WI38 (cell line): ENCODE measurements around the gene ITPKB.

Experiments
- H3K4me3 ChIP-seq: 2 replicates; pipeline ENCODE4 v1.5.1; 2011; ENCODE audit warnings: low read depth, mild to moderate bottlenecking, control low read depth, low read length
- CTCF ChIP-seq: IDR thresholded peaks from 2 replicates; pipeline ENCODE4 v1.5.1; 2012; ENCODE audit warnings: low read depth, mild to moderate bottlenecking, control low read depth, low read length

ITPKB gene

GRCh38 chr1:226651041-226651731, 87.9 kb downstream of the ITPKB start:
- no peak for TF ChIP-seq CTCF
- H3K4me3 ChIP-seq, result no peak overlapping the region

DNA sequence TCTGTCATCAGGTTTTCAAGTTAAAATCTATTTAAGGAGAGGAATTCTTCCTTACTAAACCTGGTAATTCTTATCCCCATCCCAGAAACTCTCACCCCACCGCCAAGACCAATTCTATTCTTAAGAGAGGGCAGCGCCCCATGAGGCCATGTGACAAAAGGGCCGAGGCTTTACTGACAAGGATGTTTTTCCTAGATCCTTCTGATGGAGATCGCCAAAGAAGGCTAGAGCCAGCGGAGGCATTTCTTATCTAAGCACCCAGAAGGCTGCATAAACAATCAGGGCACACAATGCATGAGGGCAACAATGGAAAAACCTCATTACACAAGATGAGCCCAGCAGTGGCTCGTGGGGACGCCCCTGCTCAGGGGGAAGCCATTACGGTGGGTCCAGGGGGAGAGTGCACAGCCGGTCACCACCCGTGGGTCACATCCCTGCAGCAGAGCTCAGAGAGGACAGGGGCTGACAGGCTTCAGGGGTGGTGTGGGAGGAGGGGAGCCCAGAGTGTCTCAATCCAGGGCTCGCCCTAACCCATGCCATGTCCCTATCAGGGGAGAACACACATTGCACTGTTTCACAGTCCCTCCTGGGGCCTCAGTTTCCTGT, 88.7 kb downstream of the ITPKB start:
- no peak for TF ChIP-seq CTCF
- no peak overlapping the region for H3K4me3 ChIP-seq

DNA sequence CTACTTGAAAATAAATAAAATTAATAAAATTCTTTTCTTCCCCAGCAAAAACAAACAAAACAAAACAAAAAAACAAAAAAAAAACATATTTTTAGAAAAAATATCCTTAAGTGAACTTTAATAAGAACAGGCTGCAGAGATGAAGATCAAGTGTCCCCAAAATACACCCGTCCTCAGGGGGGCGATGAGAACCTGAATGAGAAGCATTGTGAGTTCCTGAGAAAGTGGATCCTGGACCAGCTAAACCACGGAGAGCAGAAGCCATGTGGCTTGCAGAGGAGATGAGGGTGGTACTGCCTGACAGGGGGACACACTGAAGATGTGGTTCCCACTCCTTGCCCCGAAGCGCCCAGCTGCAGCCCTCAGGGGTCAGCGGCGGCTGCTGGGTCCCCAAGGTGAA, 89.3 kb downstream of the ITPKB start:
- no peak for TF ChIP-seq CTCF
- H3K4me3 ChIP-seq, result no peak overlapping the region

DNA sequence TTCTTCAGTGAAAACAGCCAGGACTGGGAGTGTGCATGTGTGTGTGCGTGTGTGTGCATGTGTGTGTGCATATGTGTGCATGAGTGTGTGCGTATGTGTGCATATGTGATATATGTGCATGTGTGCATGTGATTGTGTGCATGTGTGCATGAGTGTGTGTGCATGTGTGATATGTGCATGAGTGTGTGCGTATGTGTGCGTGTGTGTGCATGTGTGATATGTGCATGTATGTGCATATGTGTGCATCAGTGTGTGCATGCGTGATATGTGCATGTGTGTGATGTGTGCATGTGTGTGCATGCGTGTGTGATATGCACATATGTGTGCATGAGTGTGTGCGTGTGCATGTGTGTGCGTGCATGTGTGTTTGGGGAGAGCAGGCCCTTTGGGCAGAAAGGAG, 89.8 kb downstream of the ITPKB start:
- no peak for TF ChIP-seq CTCF
- H3K4me3 ChIP-seq, result no peak overlapping the region

DNA sequence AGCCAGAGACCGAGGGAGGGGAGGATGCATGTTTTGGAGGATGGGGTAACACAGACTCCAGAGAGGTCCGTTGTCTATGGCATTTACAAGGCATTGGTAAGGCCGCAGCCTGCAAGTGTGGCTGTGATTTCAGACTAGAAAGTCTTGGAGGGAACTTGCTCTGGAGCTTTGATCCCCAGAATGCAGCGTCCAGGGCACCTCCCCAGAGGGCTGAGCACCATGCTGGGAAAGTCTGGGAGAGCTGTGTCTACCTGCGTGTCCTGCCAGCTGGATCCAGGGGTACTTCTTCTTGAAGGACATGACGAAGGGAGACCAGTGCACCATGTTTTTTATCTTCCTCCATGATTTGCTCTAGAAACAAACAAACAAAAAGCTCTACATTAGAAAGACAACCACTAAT, 90.7 kb downstream of the ITPKB start:
- H3K4me3 ChIP-seq, result no peak overlapping the region
- TF ChIP-seq CTCF, result no peak

DNA sequence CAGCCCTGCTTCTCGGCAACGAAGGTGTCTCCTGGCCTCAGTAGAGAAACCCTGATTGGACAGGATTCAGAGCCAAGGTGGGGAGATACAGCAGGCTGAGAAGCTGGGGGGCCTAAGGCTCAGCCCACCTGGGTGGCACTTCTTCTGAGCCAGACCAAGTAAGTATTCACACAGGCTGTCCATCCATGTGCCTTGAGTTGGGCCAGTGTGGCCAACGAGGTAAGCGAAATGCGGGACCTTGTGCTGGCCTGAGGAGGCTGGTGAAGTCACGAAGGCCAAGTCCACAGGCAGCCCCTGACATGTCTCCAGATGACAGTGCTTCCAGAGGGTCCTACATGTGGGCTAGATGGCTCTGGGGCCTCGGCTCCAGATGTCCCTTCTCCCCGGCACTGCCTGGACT, 91.4 kb downstream of the ITPKB start:
- TF ChIP-seq CTCF, result no peak

DNA sequence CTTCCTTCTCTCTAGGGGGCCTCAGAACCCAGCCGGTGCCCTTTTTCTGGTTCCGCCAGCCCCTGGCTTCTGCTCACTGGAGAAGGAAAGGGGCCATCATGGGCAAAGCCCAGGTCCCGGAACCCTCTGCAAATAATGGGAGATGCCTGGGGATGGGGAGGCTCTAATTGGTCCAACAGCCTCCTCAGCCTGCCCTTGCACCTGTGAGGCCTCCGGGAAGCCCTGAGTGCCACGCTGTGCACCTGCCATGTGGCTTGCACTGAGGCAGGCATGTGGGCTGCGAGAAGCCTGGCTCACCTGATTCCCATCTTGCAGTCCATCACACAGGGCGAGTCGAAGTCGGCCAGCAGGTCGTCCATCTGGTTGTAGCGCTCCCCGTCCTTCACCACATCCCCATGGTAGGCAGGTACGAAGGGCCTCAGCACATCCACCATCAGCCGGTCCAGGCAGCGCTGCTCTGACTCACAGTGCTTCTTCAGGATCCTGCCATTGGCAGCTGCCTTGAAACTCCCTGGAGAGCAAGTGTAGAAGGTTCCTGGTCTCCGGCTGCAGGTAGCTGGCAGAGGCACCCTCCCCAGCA, 92.1 kb downstream of the ITPKB start:
- no peak overlapping the region for H3K4me3 ChIP-seq
- no peak for TF ChIP-seq CTCF

More for the DNA sequence above, 91.4 kb downstream of the ITPKB start:
- H3K4me3 ChIP-seq, result no peak overlapping the region
